HEK293 (cell line): ENCODE results near the gene SLC9A2.

Experiments
- CTCF ChIA-PET: fragments of 350-600 bp; formaldehyde crosslinking; extraction: SDS; loops from one replicate; lab custom pipeline; 2021; ENCODE audit warnings: antibody characterized with exemption; lab: Yijun Ruan, JAX
- POLR2A ChIA-PET: fragments of 300-600 bp; formaldehyde crosslinking; extraction: SDS; loops from one replicate; lab custom pipeline; 2020; ENCODE audit warnings: antibody characterized with exemption, inconsistent platforms; lab: Yijun Ruan, JAX
- H3K27ac ChIP-seq: fragments of 200-500 bp; sonication (Bioruptor generic); 2 replicates; pipeline ENCODE4 v1.5.1; 2014; ENCODE audit warnings: low read depth, low read length, control low read depth, inconsistent platforms; ENCODE audit errors: extremely low read depth
- H3K36me3 ChIP-seq, 2 experiments: fragments of 200-500 bp in 1 of 2; sonication (Bioruptor generic) in 1 of 2; 1 replicate in 1 of 2; 2 replicates in 1 of 2; pipeline ENCODE4 v1.5.1; 2014 to 2017; ENCODE audit warnings: inconsistent platforms in 2 of 2, low read length in 2 of 2; ENCODE audit not compliant: control insufficient read depth in 2 of 2, insufficient read depth in 1 of 2
- H3K4me1 ChIP-seq: fragments of 200-500 bp; sonication (Bioruptor generic); 2 replicates; pipeline ENCODE4 v1.5.1; 2014; ENCODE audit warnings: mild to moderate bottlenecking, low read length, inconsistent platforms; ENCODE audit not compliant: control insufficient read depth, insufficient read depth
- H3K4me3 ChIP-seq: 2 replicates; pipeline ENCODE4 v1.5.1; 2011; ENCODE audit warnings: low read depth, mild to moderate bottlenecking, control low read depth, low read length, moderate library complexity
- H3K9me3 ChIP-seq: fragments of 200-500 bp; sonication (Bioruptor generic); 2 replicates; pipeline ENCODE4 v1.5.1; 2014; ENCODE audit warnings: low read depth, low read length, inconsistent platforms; ENCODE audit not compliant: control insufficient read depth, insufficient read depth
- GLIS1 ChIP-seq: fragments of 450-650 bp; formaldehyde crosslinking; IDR thresholded peaks from 2 replicates; pipeline ENCODE4 v1.5.1; 2016; ENCODE audit warnings: missing biosample characterization, missing genetic modification characterization
- KLF16 ChIP-seq: fragments of 450-650 bp; formaldehyde crosslinking; IDR thresholded peaks from 2 replicates; pipeline ENCODE4 v1.5.1; 2017; ENCODE audit warnings: missing biosample characterization, missing genetic modification characterization
- KLF9 ChIP-seq: fragments of 450-650 bp; formaldehyde crosslinking; IDR thresholded peaks from 2 replicates; pipeline ENCODE4 v1.5.1; 2016; ENCODE audit warnings: missing biosample characterization, missing genetic modification characterization, low read depth
- MZF1 ChIP-seq: fragments of 450-650 bp; formaldehyde crosslinking; IDR thresholded peaks from 2 replicates; pipeline ENCODE4 v1.5.1; 2017; ENCODE audit warnings: missing biosample characterization, missing genetic modification characterization, borderline replicate concordance
- SCRT2 ChIP-seq: fragments of 450-650 bp; formaldehyde crosslinking; IDR thresholded peaks from 2 replicates; pipeline ENCODE4 v1.5.1; 2016; ENCODE audit warnings: missing biosample characterization, missing genetic modification characterization
- SP2 ChIP-seq: fragments of 450-650 bp; formaldehyde crosslinking; IDR thresholded peaks from 2 replicates; pipeline ENCODE4 v1.5.1; 2016; ENCODE audit warnings: missing biosample characterization, missing genetic modification characterization
- SP7 ChIP-seq: fragments of 450-650 bp; formaldehyde crosslinking; IDR thresholded peaks from 2 replicates; pipeline ENCODE4 v1.5.1; 2016; ENCODE audit warnings: missing biosample characterization, missing genetic modification characterization
- YY1 ChIP-seq: fragments of 450-650 bp; formaldehyde crosslinking; IDR thresholded peaks from 2 replicates; pipeline ENCODE4 v1.5.1; 2018; ENCODE audit warnings: missing biosample characterization, missing genetic modification characterization
- ZBTB17 ChIP-seq: fragments of 450-650 bp; formaldehyde crosslinking; IDR thresholded peaks from 2 replicates; pipeline ENCODE4 v1.5.1; 2016; ENCODE audit warnings: missing biosample characterization, missing genetic modification characterization
- ZBTB48 ChIP-seq: fragments of 450-650 bp; formaldehyde crosslinking; IDR thresholded peaks from 2 replicates; pipeline ENCODE4 v1.5.1; 2016; ENCODE audit warnings: missing biosample characterization, missing genetic modification characterization
- ZEB2 ChIP-seq: fragments of 450-650 bp; formaldehyde crosslinking; IDR thresholded peaks from 2 replicates; pipeline ENCODE4 v1.5.1; 2016; ENCODE audit warnings: missing biosample characterization, missing genetic modification characterization
- ZIC2 ChIP-seq: fragments of 450-650 bp; formaldehyde crosslinking; IDR thresholded peaks from 2 replicates; pipeline ENCODE4 v1.5.1; 2016; ENCODE audit warnings: missing biosample characterization, missing genetic modification characterization
- ZNF112 ChIP-seq: fragments of 450-650 bp; formaldehyde crosslinking; IDR thresholded peaks from 2 replicates; pipeline ENCODE4 v1.5.0; 2017; ENCODE audit warnings: missing biosample characterization, missing genetic modification characterization
- ZNF155 ChIP-seq: fragments of 450-650 bp; formaldehyde crosslinking; IDR thresholded peaks from 2 replicates; pipeline ENCODE4 v1.5.1; 2016; ENCODE audit warnings: missing biosample characterization, missing genetic modification characterization
- ZNF274 ChIP-seq, 2 experiments: fragments of 200-500 bp in 1 of 2; fragments of 450-650 bp in 1 of 2; sonication (Bioruptor generic) in 1 of 2; formaldehyde crosslinking in 1 of 2; IDR thresholded peaks; 2 replicates each; pipeline versions ENCODE4 v1.5.1 to v1.6.1; 2014 to 2016; ENCODE audit warnings: borderline replicate concordance in 1 of 2, inconsistent platforms in 1 of 2, low read length in 1 of 2, missing biosample characterization in 1 of 2, missing genetic modification characterization in 1 of 2
- ZNF302 ChIP-seq: fragments of 450-650 bp; formaldehyde crosslinking; IDR thresholded peaks from 2 replicates; pipeline ENCODE4 v1.5.1; 2016; ENCODE audit warnings: missing biosample characterization, missing genetic modification characterization, low read depth
- ZNF324 ChIP-seq: fragments of 450-650 bp; formaldehyde crosslinking; IDR thresholded peaks from 2 replicates; pipeline ENCODE4 v1.5.1; 2016; ENCODE audit warnings: missing biosample characterization, missing genetic modification characterization
- ZNF335 ChIP-seq: fragments of 450-650 bp; formaldehyde crosslinking; conservative IDR thresholded peaks from 2 replicates; pipeline ENCODE4 v1.5.1; 2016; ENCODE audit warnings: missing biosample characterization, missing genetic modification characterization
- ZNF341 ChIP-seq: fragments of 450-650 bp; formaldehyde crosslinking; IDR thresholded peaks from 2 replicates; pipeline ENCODE4; 2016; ENCODE audit warnings: low read depth, missing biosample characterization, missing genetic modification characterization
- ZNF350 ChIP-seq: fragments of 450-650 bp; formaldehyde crosslinking; IDR thresholded peaks from 2 replicates; pipeline ENCODE4 v1.5.0; 2017; ENCODE audit warnings: missing biosample characterization, mild to moderate bottlenecking, missing genetic modification characterization
- ZNF366 ChIP-seq: fragments of 450-650 bp; formaldehyde crosslinking; conservative IDR thresholded peaks from 2 replicates; pipeline ENCODE4 v1.5.1; 2016; ENCODE audit warnings: missing biosample characterization, missing genetic modification characterization
- ZNF416 ChIP-seq: fragments of 450-650 bp; formaldehyde crosslinking; IDR thresholded peaks from 2 replicates; pipeline ENCODE4 v1.5.1; 2016; ENCODE audit warnings: missing biosample characterization, missing genetic modification characterization
- ZNF558 ChIP-seq: fragments of 450-650 bp; formaldehyde crosslinking; IDR thresholded peaks from 2 replicates; pipeline ENCODE4 v1.5.1; 2016; ENCODE audit warnings: missing biosample characterization, missing genetic modification characterization
- ZNF600 ChIP-seq: fragments of 450-650 bp; formaldehyde crosslinking; IDR thresholded peaks from 2 replicates; pipeline ENCODE4 v1.5.1; 2016; ENCODE audit warnings: missing biosample characterization, missing genetic modification characterization
- ZNF660 ChIP-seq: fragments of 450-650 bp; IDR thresholded peaks from 2 replicates; pipeline ENCODE4 v1.5.1; 2018; ENCODE audit warnings: missing biosample characterization, mild to moderate bottlenecking, missing genetic modification characterization
- ZNF777 ChIP-seq: fragments of 450-650 bp; formaldehyde crosslinking; IDR thresholded peaks from 2 replicates; pipeline ENCODE4 v1.5.1; 2017; ENCODE audit warnings: missing biosample characterization, missing genetic modification characterization, borderline replicate concordance
- ZNF837 ChIP-seq: fragments of 450-650 bp; formaldehyde crosslinking; IDR thresholded peaks from 2 replicates; pipeline ENCODE4 v1.5.1; 2016; ENCODE audit warnings: missing biosample characterization, missing genetic modification characterization
- ZNF843 ChIP-seq: fragments of 450-650 bp; formaldehyde crosslinking; IDR thresholded peaks from 2 replicates; pipeline ENCODE4 v1.5.1; 2016; ENCODE audit warnings: missing biosample characterization, missing genetic modification characterization
- ZXDB ChIP-seq: fragments of 450-650 bp; formaldehyde crosslinking; IDR thresholded peaks from 2 replicates; pipeline ENCODE4 v1.5.1; 2016; ENCODE audit warnings: missing biosample characterization, missing genetic modification characterization
- TF ChIP-seq, protein P1 (sequence below): fragments of 450-650 bp; IDR thresholded peaks from 2 replicates; pipeline ENCODE4 v1.5.1; 2018; ENCODE audit warnings: missing biosample characterization, mild to moderate bottlenecking, missing genetic modification characterization

SLC9A2 gene

DNA sequence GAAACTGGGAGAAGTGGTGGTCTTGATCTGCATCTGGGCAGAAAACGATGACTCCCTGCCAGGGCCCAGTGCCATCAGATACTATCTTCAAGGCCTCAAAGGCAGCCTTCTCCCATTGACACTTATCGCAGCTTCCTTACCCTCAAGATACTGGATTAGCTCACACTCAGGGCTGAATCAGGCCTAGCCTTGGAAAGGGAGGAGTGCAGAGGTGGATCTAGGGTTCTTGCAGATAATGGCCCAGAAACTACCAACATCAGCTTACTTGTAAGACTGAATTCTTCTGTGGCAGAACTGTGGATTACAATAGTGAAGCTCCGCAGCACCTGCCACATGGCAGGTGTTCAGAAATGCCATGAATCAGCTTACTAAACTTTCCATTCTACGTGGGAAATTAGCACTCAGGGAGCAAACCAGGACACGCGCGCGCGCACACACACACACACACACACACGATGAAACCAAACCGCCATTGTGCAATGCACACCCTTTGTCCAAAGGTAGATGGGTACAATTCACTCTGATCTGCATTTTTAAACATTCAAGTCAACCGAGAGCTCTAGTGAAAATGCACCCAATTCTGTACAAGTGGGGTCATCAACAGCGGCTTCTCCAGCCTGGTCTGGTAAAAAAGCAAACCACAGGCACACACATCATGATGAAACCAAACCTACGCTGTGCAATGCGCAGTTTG is 116.2 kb downstream of the SLC9A2 start (continued):
- no peak for TF ChIP-seq ZNF843 (tag by site-specific recombination)
- no peak for TF ChIP-seq SP2 (tag by site-specific recombination)
- TF ChIP-seq YY1 (tag by site-specific recombination), result peak; percentile 34; the same call in 1 of the 2 replicates
- TF ChIP-seq, protein P1, sequence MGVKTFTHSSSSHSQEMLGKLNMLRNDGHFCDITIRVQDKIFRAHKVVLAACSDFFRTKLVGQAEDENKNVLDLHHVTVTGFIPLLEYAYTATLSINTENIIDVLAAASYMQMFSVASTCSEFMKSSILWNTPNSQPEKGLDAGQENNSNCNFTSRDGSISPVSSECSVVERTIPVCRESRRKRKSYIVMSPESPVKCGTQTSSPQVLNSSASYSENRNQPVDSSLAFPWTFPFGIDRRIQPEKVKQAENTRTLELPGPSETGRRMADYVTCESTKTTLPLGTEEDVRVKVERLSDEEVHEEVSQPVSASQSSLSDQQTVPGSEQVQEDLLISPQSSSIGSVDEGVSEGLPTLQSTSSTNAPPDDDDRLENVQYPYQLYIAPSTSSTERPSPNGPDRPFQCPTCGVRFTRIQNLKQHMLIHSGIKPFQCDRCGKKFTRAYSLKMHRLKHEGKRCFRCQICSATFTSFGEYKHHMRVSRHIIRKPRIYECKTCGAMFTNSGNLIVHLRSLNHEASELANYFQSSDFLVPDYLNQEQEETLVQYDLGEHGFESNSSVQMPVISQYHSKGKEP, result no peak
- TF ChIP-seq ZNF274 (IDR thresholded peaks at IDR 0.05; ENCODE audit: low read length), result no peak
- no peak for TF ChIP-seq ZNF274 (tag by site-specific recombination; IDR thresholded peaks at IDR 0.05; ENCODE audit: borderline replicate concordance)
- no peak for TF ChIP-seq ZNF366
- TF ChIP-seq ZNF302 (tag by site-specific recombination), result no peak
- TF ChIP-seq ZBTB17 (tag by site-specific recombination), result peak; percentile 62; the same call in 1 of the 2 replicates

DNA sequence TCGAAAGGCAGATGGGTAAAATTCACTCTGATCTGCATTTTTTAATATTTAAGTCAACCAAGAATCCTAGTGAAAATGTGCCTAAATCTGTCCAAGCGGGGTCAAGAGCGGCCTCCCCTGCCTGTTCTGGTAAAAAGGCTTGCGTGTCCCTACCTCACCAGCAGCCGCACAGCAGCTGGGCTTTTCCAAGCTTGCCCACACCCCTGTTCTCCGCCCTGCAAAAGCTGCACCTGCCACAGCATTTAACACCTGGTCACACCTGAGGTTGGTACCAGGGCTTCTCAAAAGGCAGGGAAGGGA is 116.7 kb downstream of the SLC9A2 start:
- H3K36me3 ChIP-seq, result peaks cover 7 to 10% of the 10 kb centered on the region in 2 experiments; a peak in 1 of 3 replicates
- ChIA-PET POLR2A (interaction anchor here (1.3 kb wide), 1 partner anchor 29 kb away, joined by 3 read pairs; no protein-coding TSS in a partner anchor), CTCF (interaction anchor here (0.6 to 1.7 kb wide), 7 partner anchors 15 to 1332 kb away, joined by 3 to 12 read pairs (median 3); no protein-coding TSS in a partner anchor)
- no peaks in the 10 kb centered on the region for H3K4me1 ChIP-seq
- peak overlapping the region; percentile 92 for H3K4me3 ChIP-seq
- H3K27ac ChIP-seq, result peak overlapping the region; percentile 58; the same call in 1 of the 2 replicates
- TF ChIP-seq ZNF112 (tag by site-specific recombination), result no peak
- TF ChIP-seq ZEB2, result 0 out of 2 replicates have a peak, but pooled peaks have one; percentile 15
- TF ChIP-seq ZNF660 (tag by site-specific recombination), result 0 out of 2 replicates have a peak, but pooled peaks have one; percentile 5
- TF ChIP-seq ZNF155, result no peak
- TF ChIP-seq ZNF416 (tag by site-specific recombination), result no peak
- peak; percentile 76 for TF ChIP-seq ZNF341 (tag by site-specific recombination)
- H3K9me3 ChIP-seq, result no peaks in the 10 kb centered on the region

DNA sequence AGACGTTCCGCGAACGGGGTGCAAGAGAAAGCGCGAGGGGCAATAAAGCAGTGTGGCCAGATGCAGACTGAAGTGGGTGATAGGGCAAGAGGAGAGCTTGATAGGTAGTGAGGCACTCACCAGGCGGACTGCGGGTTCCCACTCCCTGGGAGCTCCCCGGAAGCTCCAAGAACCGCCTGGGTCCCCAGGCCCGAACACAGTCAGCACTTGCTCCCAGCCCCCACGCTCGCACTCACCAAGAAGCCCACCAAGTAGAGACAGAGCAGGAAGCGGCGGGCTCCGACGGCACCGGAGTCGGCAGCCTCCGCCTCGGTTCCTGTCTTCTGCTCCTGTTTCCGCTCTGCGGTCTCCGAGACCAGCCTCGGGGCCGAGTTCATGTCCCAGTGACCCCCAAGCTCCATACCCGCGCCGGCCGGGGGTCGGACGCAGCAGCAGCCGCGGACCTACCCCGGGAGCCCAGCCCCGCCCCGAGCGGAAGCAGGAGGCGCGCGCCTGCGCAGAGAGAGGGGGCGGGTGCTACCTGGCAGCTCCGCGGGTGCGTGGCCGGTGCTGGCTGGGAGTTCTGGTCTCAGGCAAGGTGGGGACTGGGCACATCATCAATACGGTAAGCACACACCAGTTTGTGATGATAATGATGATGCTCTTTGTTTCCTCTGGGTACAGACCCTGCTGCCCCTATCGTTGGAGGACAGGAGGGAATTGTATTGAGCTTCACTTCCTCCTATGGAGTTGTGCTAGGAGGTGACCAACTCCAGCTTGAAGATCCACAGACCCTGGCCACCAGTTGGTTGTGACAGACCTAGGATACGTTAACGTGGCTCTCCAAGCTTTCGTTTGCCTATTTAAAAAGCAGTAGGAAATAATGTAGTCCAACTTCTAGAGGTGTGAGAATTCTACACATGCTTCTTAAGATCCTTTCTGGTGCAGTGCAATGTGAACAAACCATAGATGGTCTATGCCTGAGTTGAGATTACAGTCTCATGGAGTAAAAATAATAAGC is 117.4 kb downstream of the SLC9A2 start:
- Histone ChIP-seq H3K36me3 (peaks cover 3 to 5% of the 10 kb centered on the region in 2 experiments; a peak in 1 of 3 replicates), H3K4me3 (peak overlapping the region; percentile 92), H3K27ac (peak overlapping the region; percentile 58; the same call in 1 of the 2 replicates), H3K9me3 (no peaks in the 10 kb centered on the region), H3K4me1 (no peaks in the 10 kb centered on the region)
- CTCF ChIA-PET, result interaction anchor here (0.6 to 1.7 kb wide), 7 partner anchors 15 to 1833 kb away, joined by 3 to 12 read pairs (median 4); no protein-coding TSS in a partner anchor
- POLR2A ChIA-PET, result interaction anchor here (0.8 to 1.3 kb wide), 5 partner anchors 8 to 41 kb away, joined by 3 to 4 read pairs (median 3); no protein-coding TSS in a partner anchor
- TF ChIP-seq ZXDB (tag by site-specific recombination) (no peak), SCRT2 (tag by site-specific recombination) (peak; percentile 35; the same call in 1 of the 2 replicates), KLF16 (tag by site-specific recombination) (0 out of 2 replicates have a peak, but pooled peaks have one; percentile 19), ZNF600 (tag by site-specific recombination) (peak; percentile 72), GLIS1 (tag by site-specific recombination) (peak; percentile 37; the same call in 1 of the 2 replicates), MZF1 (tag by site-specific recombination) (no peak), ZNF558 (tag by site-specific recombination) (no peak), ZNF324 (tag by site-specific recombination) (no peak), ZNF302 (tag by site-specific recombination) (no peak), KLF9 (peak; percentile 43; the same call in 1 of the 2 replicates), SP7 (tag by site-specific recombination) (no peak), ZNF335 (tag by site-specific recombination) (peak; percentile 69; the same call in 1 of the 2 replicates), ZBTB48 (tag by site-specific recombination) (0 out of 2 replicates have a peak, but pooled peaks have one; percentile 32), ZNF350 (tag by site-specific recombination) (no peak), ZNF777 (tag by site-specific recombination) (peak; percentile 30; the same call in 1 of the 2 replicates), ZIC2 (tag by site-specific recombination) (peak; percentile 46), ZNF837 (tag by site-specific recombination) (no peak), ZNF155 (no peak)
